Activated naive CD4-positive, alpha-beta T cell treated with anti-CD3 and anti-CD28 coated beads for 36 hours (primary cell): ENCODE data around the gene CCDC40. TPM values are rescaled to one million over a fixed set of nuclear protein-coding genes. Genes with fewer than 3 reads are reported as not detected.
"Not testable (repeated sequence)": the region's sequence is repeated elsewhere in the genome, so short reads cannot be mapped to it uniquely, and the experiment has no call there.

Source experiments
- CTCF ChIA-PET: fragments of 350-600 bp; sonication (Branson Sonifier 250); formaldehyde crosslinking; loops from one replicate; lab custom pipeline; 2021; ENCODE audit warnings: antibody characterized with exemption; lab: Charles Lee
- DNase-seq: peaks from one replicate; pipeline ENCODE4 v3.0.0-alpha.2; 2020
- H3K27ac Mint-ChIP-seq: one replicate; pipeline ENCODE4 v1.8.0; 2021; ENCODE audit warnings: mild to moderate bottlenecking, mixed read lengths
- H3K27me3 Mint-ChIP-seq: one replicate; pipeline ENCODE4 v1.8.0; 2021; ENCODE audit warnings: low read depth, mixed read lengths
- H3K36me3 Mint-ChIP-seq: one replicate; pipeline ENCODE4 v1.8.0; 2021; ENCODE audit warnings: low read depth, mixed read lengths
- H3K4me1 Mint-ChIP-seq: one replicate; pipeline ENCODE4 v1.8.0; 2021; ENCODE audit warnings: low read depth, mixed read lengths
- H3K4me3 Mint-ChIP-seq: one replicate; pipeline ENCODE4 v1.8.0; 2021; ENCODE audit warnings: mild to moderate bottlenecking, moderate library complexity, mixed read lengths
- H3K9me3 Mint-ChIP-seq: one replicate; pipeline ENCODE4 v1.8.0; 2021; ENCODE audit warnings: mixed read lengths
- intact Hi-C: fragments of 100-400 bp; cut with micrococcal nuclease; formaldehyde crosslinking; loops from one replicate; pipeline ENCODE4 v1.15.1; 2023
- total RNA-seq, 2 experiments: library from RNA; stranded (reverse); gene quantifications; one replicate each; pipeline ENCODE4 v1.2.3, GENCODE V29; 2021

The CCDC40 gene
- total RNA-seq, 2 experiments from 2014 or later, result 0.32 TPM; not detected in 1

DNA sequence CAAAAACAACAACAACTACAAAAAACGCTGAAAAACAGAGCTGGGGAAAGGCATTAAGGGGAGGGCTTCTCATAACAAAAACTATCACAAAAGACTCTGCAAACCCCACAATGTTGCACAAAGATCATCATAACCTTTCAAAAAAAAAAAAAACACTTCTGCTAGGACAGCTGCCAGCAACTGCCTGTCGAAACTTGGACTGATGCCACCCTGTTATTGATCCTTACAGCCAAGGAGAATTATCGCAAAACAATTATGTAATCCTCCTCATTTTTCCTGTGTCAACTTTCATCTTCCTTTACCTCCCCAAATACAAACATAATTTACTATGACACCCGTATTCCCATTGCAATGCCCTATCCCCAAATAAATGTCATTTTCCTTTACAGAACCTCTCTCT is 9.3 kb downstream of the CCDC40 start:
- no peak for DNase-seq
- intact Hi-C loops, result no loop called here
- no peaks in the 10 kb centered on the region for H3K4me1 Mint-ChIP-seq
- no peaks in the 10 kb centered on the region for H3K9me3 Mint-ChIP-seq
- CTCF ChIA-PET, result no interaction called here
- H3K27ac Mint-ChIP-seq, result no peak overlapping the region
- no peaks in the 10 kb centered on the region for H3K36me3 Mint-ChIP-seq
- no peak overlapping the region for H3K4me3 Mint-ChIP-seq
- H3K27me3 Mint-ChIP-seq, result no peaks in the 10 kb centered on the region

DNA sequence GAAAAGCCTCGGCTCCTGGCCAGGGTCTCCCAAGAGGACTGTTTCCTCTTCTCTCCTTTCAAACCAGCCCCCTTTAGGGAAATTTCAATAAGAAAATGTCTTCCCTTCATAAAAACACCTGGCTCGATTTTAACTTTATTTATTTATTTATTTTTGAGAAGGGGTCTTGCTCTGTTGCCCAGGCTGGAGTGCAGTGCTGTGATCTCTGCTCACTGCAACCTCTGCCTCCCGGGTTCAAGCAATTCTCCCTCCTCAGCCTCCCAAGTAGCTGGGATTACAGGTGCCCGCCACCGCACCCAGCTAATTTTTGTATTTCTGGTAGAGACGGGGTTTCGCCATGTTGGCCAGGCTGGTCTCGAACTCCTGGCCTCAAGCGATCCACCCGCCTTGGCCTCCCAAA is 10.3 kb downstream of the CCDC40 start:
- DNase-seq, H3K27ac Mint-ChIP-seq, intact Hi-C loops, H3K9me3 Mint-ChIP-seq, H3K27me3 Mint-ChIP-seq, H3K4me1 Mint-ChIP-seq, H3K4me3 Mint-ChIP-seq, H3K36me3 Mint-ChIP-seq: not testable (repeated sequence)
- CTCF ChIA-PET, result interaction anchor here (0.5 kb wide), 1 partner anchor 167 kb away, joined by 3 read pairs; no protein-coding TSS in a partner anchor

DNA sequence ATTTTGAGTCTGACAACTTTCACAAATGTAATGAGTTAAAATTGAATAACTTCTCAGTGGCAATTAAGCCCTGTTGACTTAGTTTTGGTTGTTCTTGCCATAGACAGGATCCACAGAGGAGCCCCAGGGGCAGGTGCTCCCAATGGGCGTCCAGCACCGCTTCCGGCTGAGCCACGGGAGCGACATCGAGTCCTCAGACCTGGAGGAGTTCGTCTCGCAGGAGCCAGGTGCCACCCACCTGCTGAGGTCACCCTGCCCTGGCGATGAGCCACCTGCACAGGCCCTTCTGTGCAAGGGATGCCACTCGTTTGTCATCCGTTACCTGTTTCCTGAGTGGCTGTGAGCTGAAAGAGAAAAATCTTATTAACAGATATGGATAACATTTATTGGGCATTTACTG is 10.7 kb downstream of the CCDC40 start:
- Mint-ChIP-seq H3K36me3 (no peaks in the 10 kb centered on the region), H3K4me1 (no peaks in the 10 kb centered on the region), H3K4me3 (no peak overlapping the region), H3K9me3 (no peaks in the 10 kb centered on the region), H3K27ac (no peak overlapping the region), H3K27me3 (no peaks in the 10 kb centered on the region)
- no peak for DNase-seq
- CTCF ChIA-PET, result no interaction called here
- intact Hi-C loops, result no loop called here

DNA sequence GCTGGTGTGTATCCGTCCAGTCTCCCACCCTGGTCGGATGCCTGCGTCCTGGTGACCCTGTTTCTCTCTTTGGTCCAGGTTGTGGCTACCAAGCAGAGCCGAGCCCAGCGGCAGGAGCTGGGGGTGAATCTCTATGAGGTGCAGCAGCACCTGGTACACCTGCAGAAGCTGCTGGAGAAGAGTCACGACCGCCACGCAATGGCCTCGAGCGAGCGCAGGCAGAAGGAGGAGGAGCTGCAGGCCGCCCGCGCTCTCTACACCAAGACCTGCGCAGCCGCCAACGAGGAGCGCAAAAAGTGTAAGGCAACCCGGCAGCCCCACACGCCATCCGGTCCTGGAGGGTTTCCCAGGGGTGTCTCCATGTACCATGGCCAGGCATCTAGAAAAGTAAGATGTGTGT is 13.5 kb downstream of the CCDC40 start:
- H3K4me1 Mint-ChIP-seq, result no peaks in the 10 kb centered on the region

DNA sequence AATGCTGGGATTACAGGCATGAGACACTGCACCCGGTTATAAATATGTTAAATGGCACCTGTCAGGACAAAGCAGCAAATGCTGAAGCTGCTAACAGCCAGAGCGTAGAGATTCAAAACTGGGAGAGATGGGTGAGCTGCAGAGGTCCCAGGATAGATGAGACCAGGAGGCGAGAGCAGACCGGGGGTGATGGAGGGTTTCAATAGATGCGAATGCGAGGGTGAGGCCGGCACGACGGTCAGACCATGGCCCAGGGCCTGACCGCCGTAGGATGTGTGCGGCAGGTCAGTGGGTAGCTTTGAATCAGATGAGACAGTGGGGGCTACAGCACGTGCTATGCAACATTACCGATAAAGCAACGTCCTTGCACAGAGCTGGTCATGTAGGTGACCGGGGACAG is 14.3 kb downstream of the CCDC40 start:
- Mint-ChIP-seq H3K4me3 (no peak overlapping the region), H3K36me3 (no peaks in the 10 kb centered on the region), H3K9me3 (no peaks in the 10 kb centered on the region), H3K27ac (no peak overlapping the region), H3K4me1 (no peaks in the 10 kb centered on the region), H3K27me3 (no peaks in the 10 kb centered on the region)
- intact Hi-C loops, result no loop called here
- DNase-seq, result no peak
- CTCF ChIA-PET, result no interaction called here

More for the DNA sequence above, 13.5 kb downstream of the CCDC40 start:
- H3K36me3 Mint-ChIP-seq, result no peaks in the 10 kb centered on the region
- intact Hi-C loops, result no loop called here
- H3K27ac Mint-ChIP-seq, result no peak overlapping the region
- no peaks in the 10 kb centered on the region for H3K27me3 Mint-ChIP-seq
- DNase-seq, result no peak
- H3K9me3 Mint-ChIP-seq, result no peaks in the 10 kb centered on the region
- no peak overlapping the region for H3K4me3 Mint-ChIP-seq
- CTCF ChIA-PET, result no interaction called here

DNA sequence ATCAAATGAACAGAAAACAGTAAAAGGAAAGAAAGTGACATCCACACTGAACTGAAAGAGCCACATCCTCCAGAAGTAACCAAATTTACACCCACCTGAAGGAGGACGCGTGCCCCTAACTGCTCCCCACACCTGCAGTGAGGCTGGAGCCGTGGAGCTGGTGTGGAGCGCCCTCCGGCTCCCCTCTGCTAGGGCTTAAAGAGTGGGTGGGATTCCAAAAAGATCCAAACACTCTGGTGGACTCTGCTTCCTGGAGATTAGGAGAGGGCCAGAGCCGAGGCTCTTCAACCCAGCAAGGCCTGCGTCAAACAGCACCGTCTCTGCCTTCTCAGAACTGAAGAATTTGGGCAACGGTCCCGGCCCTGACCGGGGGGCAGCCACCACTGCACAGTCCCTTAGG is 15.2 kb downstream of the CCDC40 start:
- intact Hi-C loops, result no loop called here
- no peak overlapping the region for H3K4me3 Mint-ChIP-seq
- no peaks in the 10 kb centered on the region for H3K36me3 Mint-ChIP-seq
- CTCF ChIA-PET, result no interaction called here
- no peaks in the 10 kb centered on the region for H3K4me1 Mint-ChIP-seq
- no peaks in the 10 kb centered on the region for H3K9me3 Mint-ChIP-seq
- no peaks in the 10 kb centered on the region for H3K27me3 Mint-ChIP-seq
- no peak overlapping the region for H3K27ac Mint-ChIP-seq
- no peak for DNase-seq

DNA sequence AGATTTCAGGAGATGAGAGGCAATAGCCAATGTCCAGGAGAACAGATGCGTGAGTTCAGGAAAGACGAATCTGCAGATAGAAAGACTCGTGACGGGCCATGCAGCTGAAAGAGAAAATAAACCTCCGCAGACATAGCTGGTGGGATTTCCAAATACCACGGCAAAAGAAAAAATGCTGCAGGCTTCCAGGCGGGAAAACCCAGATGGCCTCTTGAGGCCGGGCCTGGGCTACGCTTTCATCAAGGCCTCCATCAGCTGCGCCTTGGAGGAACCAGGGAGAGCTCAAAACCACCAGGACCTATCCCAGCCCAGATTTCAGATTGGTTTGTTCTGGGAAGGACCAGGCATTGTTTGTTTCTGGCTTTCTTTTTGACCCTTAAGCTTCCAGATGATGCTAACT is 16.7 kb downstream of the CCDC40 start:
- Mint-ChIP-seq H3K4me3 (no peak overlapping the region), H3K36me3 (no peaks in the 10 kb centered on the region), H3K27ac (no peak overlapping the region), H3K4me1 (no peaks in the 10 kb centered on the region), H3K9me3 (no peaks in the 10 kb centered on the region), H3K27me3 (no peaks in the 10 kb centered on the region)
- intact Hi-C loops, result no loop called here
- CTCF ChIA-PET, result no interaction called here
- no peak for DNase-seq

DNA sequence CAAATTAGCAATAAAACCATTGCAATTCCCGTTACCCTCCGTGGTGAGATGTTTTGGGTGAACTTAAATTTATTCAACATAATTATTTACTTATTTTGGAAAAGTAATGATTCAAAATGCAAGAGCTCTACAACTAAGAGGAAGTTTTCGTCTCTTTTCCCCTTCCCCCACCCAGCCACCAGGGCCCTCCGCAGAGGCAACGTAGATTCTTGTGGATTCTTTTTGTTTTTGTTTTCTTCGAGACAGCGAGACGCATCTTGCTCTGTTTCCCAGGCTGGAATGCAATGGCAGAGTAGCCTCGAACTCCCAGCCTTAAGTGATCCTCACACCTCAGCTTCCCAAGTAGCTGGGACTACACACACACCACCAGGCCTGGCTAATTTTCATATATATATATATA is 19.2 kb downstream of the CCDC40 start:
- Mint-ChIP-seq H3K9me3 (no peaks in the 10 kb centered on the region), H3K4me3 (no peak overlapping the region), H3K27me3 (no peaks in the 10 kb centered on the region), H3K4me1 (no peaks in the 10 kb centered on the region), H3K27ac (no peak overlapping the region), H3K36me3 (no peaks in the 10 kb centered on the region)
- intact Hi-C loops, result no loop called here
- CTCF ChIA-PET, result no interaction called here
- DNase-seq, result no peak

DNA sequence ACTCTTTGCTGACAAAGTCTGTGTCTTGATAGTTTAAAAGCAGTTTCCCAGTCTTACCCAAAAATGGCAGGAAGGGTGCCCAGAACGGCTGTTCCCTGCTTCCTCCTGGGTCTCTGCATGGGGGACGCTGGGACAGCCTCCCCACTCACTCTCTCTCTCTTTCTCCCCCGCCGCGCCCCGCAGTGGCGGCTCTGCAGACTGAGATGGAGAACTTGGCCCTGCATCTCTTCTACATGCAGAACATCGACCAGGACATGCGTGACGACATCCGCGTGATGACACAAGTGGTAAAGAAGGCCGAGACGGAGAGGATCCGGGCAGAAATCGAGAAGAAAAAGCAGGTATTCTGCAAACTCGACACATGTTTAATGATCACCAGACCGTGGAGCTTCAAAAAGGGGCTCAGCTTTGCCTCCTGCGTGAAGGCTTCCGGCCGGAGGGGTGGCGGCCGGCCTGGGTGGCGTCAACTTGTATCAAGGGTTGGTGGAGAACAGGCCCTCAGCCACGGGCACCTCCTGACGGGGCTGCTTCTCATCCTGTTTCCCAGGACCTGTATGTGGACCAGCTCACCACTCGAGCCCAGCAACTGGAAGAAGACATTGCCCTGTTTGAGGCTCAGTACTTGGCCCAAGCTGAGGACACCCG is 22.0 kb downstream of the CCDC40 start:
- Mint-ChIP-seq H3K4me3 (no peak overlapping the region), H3K4me1 (no peaks in the 10 kb centered on the region), H3K36me3 (no peaks in the 10 kb centered on the region), H3K27ac (no peak overlapping the region), H3K9me3 (no peaks in the 10 kb centered on the region), H3K27me3 (no peaks in the 10 kb centered on the region)
- no peak for DNase-seq
- CTCF ChIA-PET, result interaction anchor here (0.5 to 0.7 kb wide), 2 partner anchors 60 to 548 kb away, joined by 3 to 4 read pairs; no protein-coding TSS in a partner anchor
- intact Hi-C loops, result no loop called here

DNA sequence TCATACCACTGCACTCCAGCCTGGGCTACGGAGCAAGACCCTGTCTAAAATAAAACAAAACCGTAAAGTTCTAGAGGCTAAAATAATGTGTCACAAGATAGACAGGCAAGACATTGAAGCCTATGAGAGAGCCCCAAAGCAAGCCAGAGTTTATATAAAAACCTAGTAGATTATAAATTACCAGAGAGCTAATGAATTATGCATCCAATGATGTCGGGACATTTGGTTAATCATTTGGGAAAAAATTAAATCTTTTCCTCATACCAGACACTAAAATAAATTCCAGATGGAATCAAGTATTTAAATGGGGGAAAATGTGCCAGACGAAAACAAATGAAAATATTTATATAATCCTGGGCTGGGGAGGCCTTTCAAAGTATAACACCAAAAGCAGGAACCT is 24.2 kb downstream of the CCDC40 start:
- no peaks in the 10 kb centered on the region for H3K27me3 Mint-ChIP-seq
- no peak overlapping the region for H3K4me3 Mint-ChIP-seq
- intact Hi-C loops, result no loop called here
- CTCF ChIA-PET, result no interaction called here
- no peak for DNase-seq
- no peaks in the 10 kb centered on the region for H3K9me3 Mint-ChIP-seq
- no peaks in the 10 kb centered on the region for H3K4me1 Mint-ChIP-seq
- no peak overlapping the region for H3K27ac Mint-ChIP-seq
- no peaks in the 10 kb centered on the region for H3K36me3 Mint-ChIP-seq

DNA sequence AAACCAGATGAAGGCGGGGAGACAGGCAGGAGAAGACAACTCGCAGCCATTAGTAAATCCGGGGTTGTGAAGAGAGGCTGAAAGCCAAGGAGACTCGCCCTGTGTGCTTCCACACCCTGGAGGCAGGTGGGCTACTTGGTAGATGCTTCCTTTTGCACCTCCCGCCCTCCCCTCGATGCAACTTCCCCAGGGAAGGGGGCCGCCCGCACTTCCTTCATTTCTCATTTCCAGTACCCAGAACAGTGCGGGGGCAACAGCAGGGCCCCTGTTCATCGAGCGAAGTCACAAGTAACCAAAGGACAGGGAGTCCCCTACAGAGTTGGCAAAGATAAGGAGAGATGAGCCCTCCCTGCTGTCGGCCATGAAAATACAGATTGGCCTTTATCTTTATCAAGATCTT is 25.0 kb downstream of the CCDC40 start:
- Mint-ChIP-seq H3K27ac (no peak overlapping the region), H3K4me3 (no peak overlapping the region), H3K4me1 (no peaks in the 10 kb centered on the region), H3K36me3 (no peaks in the 10 kb centered on the region), H3K9me3 (no peaks in the 10 kb centered on the region), H3K27me3 (no peaks in the 10 kb centered on the region)
- intact Hi-C loops, result no loop called here
- DNase-seq, result no peak
- CTCF ChIA-PET, result no interaction called here

DNA sequence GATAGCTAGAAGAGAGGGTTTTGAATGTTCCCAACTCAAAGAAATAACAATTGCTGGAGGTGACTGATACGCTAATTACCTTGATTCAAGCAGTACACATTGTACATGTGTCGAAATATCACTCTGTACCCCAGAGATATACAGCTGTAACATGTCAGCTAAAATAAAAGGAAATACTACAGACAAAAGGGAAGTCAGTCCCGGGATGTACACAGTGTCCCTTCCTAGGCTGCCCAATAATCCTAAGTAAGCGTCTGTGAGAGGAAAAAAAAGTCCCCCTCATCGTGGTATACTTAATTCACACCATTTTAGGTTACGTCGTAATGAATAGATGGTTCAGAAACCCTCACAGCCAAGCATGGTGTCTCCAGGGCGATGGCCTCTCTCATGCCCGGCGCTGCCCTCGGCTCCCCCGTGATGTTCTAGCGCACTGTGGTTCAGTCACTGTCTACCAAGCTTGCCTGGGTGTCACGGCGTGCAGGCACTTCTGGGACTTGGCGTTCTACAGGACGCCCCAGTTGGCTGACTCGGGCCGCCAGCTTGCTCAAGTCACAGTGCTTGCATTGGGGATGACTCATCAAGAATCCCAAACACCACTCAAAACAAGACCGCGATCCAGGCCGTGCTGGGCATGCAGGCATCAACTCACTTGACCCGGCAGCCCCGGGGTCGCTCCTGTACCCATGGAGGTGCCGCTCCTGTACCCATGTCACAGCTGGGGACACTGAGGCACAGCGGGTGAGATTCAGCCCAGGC is 27.6 kb downstream of the CCDC40 start:
- no peak overlapping the region for H3K4me3 Mint-ChIP-seq
- no peak overlapping the region for H3K27ac Mint-ChIP-seq
- DNase-seq, result no peak
- no peaks in the 10 kb centered on the region for H3K27me3 Mint-ChIP-seq
- CTCF ChIA-PET, result no interaction called here
- no peaks in the 10 kb centered on the region for H3K36me3 Mint-ChIP-seq
- intact Hi-C loops, result no loop called here
- no peaks in the 10 kb centered on the region for H3K4me1 Mint-ChIP-seq
- H3K9me3 Mint-ChIP-seq, result no peaks in the 10 kb centered on the region

DNA sequence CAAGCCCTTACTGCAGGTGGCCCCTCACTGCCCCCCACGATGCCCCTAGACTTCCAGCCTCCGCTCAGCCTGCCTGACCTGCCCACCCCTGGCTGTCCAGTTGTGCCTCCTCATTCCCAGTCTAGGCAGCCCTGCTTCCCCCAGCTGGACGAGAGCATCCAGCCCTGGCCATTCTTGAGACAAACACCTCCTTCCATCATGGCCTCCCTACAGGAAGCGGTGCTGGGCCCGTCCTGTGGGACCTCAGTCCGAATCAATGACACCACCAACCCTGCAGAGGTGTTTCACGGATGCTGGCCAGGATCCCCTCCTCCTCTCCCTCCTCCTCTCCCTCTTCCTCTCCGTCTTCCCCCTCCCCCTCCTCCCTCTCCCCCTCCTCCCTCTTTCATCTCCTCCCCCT is 28.3 kb downstream of the CCDC40 start:
- H3K27ac Mint-ChIP-seq, result no peak overlapping the region
- no peaks in the 10 kb centered on the region for H3K9me3 Mint-ChIP-seq
- intact Hi-C loops, result no loop called here
- DNase-seq, result no peak
- H3K4me3 Mint-ChIP-seq, result no peak overlapping the region
- CTCF ChIA-PET, result no interaction called here
- no peaks in the 10 kb centered on the region for H3K36me3 Mint-ChIP-seq
- no peaks in the 10 kb centered on the region for H3K4me1 Mint-ChIP-seq
- no peaks in the 10 kb centered on the region for H3K27me3 Mint-ChIP-seq
